GM10248 (cell line): Measurements from ENCODE around the gene TEX13D.
"Not testable (repeated sequence)": the region's sequence is repeated elsewhere in the genome, so short reads cannot be mapped to it uniquely, and the experiment has no call there.

Experiments
- CTCF ChIA-PET: fragments of 300-600 bp; sonication (Branson Sonifier 250); formaldehyde crosslinking; extraction: SDS; loops from one replicate; lab custom pipeline; 2021; ENCODE audit warnings: antibody characterized with exemption; lab: Yijun Ruan, JAX
- POLR2A ChIA-PET: fragments of 350-650 bp; sonication (Branson Sonifier 250); formaldehyde crosslinking; extraction: SDS; loops from one replicate; lab custom pipeline; 2020; ENCODE audit warnings: antibody characterized with exemption; lab: Yijun Ruan, JAX
- DNase-seq: peaks from one replicate; pipeline ENCODE4 v3.0.0; 2012; ENCODE audit errors: extremely low spot score
- CTCF ChIP-seq: IDR thresholded peaks from 2 replicates; pipeline ENCODE4 v1.5.1; 2012; ENCODE audit warnings: mild to moderate bottlenecking, low read depth; ENCODE audit errors: extremely low read depth, missing control alignments, control extremely low read depth

Gene TEX13D

GRCh38 chrX:124332481-124333424, at the start of gene TEX13D:
TEX13D (plus strand) TSS chrX:124332660; CDS start chrX:124332918, 258 bp downstream.
- ChIA-PET POLR2A (no interaction called here), CTCF (no interaction called here)
- TF ChIP-seq CTCF, result no peak
- DNase-seq, result no peak

- no peak for DNase-seq
- no peak for TF ChIP-seq CTCF
- ChIA-PET CTCF (no interaction called here), POLR2A (no interaction called here)
Observed at GRCh38 chrX:124289443-124289842, 43.0 kb upstream of the TEX13D start.

GRCh38 chrX:124293810-124294209, 38.6 kb upstream of the TEX13D start:
- TF ChIP-seq CTCF, result no peak
- ChIA-PET CTCF (no interaction called here), POLR2A (no interaction called here)
- no peak for DNase-seq

- CTCF ChIA-PET, DNase-seq, POLR2A ChIA-PET: not testable (repeated sequence)
Observed at GRCh38 chrX:124299323-124299722, 33.1 kb upstream of the TEX13D start.

GRCh38 chrX:124300405-124300804, 32.1 kb upstream of the TEX13D start:
- ChIA-PET CTCF (no interaction called here), POLR2A (no interaction called here)
- TF ChIP-seq CTCF, result no peak
- DNase-seq, result no peak

DNA sequence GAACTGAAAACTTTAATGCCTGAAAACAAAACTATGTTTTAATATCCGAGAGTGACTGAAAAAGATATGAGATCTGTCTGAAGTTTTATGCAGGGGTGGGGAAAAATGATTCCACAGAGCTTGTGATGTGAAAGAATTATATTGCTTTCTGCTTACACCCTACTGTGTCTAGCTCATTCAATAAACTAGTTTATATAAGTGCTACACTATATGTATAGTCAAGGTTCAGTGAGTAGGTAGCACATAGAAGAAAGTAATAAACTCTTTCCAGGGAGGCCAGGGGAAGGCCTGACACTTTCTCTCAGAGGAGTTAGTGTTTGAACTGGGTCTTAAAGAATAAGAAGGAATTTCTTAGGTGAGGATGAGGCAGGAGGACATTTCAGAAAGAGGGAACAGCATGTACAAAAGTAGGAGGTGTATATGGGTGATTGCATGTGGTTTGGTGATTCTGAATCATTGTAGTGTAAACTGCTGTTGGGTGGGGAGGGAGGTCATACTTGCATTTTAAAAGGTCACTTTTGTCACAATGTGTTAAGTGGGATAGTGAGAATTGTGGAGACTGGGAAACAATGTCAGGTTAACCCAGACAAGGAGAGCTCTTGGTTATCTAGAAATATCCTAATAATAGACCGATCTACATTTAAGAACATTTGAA, 25.1 kb upstream of the TEX13D start:
- CTCF ChIA-PET, result interaction anchor here (0.6 kb wide), 1 partner anchor 438 kb away, joined by 3 read pairs; no protein-coding TSS in a partner anchor
- no peak for DNase-seq
- TF ChIP-seq CTCF, result no peak
- POLR2A ChIA-PET, result no interaction called here

DNA sequence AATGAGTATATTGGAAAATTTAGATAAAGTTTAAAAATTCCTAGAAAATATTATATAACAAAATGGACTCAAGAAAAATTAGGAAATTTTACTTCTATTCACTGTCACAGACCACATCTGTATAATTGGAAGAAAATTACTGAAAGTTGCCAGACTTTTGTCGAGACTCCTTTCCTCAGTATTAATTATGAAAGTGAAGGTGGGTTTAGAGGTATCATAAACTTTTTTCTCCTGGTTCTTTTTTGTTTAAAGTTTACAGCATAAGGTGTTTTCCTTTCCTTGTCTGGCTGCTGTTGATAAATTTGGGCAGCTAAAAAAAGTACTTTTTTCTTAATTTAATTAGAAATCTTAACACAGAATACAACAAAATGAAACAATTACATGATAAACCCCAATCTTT, 6.7 kb upstream of the TEX13D start:
- no peak for DNase-seq
- ChIA-PET CTCF (no interaction called here), POLR2A (no interaction called here)
- no peak for TF ChIP-seq CTCF
